ENCODE measurements around the gene ZNF891.

The ZNF891 gene

DNA sequence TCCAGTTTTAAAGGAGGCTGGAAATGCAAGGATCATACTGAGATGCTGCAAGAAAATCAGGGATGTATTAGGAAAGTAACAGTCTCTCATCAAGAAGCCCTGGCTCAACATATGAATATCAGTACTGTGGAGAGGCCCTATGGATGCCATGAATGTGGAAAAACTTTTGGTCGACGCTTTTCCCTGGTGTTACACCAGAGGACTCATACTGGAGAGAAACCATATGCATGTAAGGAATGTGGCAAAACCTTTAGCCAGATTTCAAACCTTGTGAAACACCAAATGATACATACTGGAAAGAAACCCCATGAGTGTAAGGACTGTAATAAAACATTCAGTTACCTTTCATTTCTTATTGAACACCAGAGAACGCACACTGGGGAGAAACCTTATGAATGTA is 24.5 kb downstream of the ZNF891 start:
- no peak overlapping the region for H3K4me3 ChIP-seq (ENCODE audit: low read length)
- no peak; the same call in 1 of the 2 replicates for TF ChIP-seq ZNF274 (IDR thresholded peaks at IDR 0.05; ENCODE audit: low read depth, low read length)

- TF ChIP-seq ZNF274 (IDR thresholded peaks at IDR 0.05; ENCODE audit: low read depth, low read length): no peak
- no peak overlapping the region for H3K4me3 ChIP-seq (ENCODE audit: low read length)
These were observed 46.7 kb downstream of the ZNF891 start for GRCh38 chr12:133083345-133083744.

- H3K4me3 ChIP-seq (ENCODE audit: low read length): peak overlapping the region; percentile 63
- no peak for TF ChIP-seq ZNF274 (IDR thresholded peaks at IDR 0.05; ENCODE audit: low read depth, low read length)
These were observed 48.8 kb downstream of the ZNF891 start for GRCh38 chr12:133081159-133081780.

DNA sequence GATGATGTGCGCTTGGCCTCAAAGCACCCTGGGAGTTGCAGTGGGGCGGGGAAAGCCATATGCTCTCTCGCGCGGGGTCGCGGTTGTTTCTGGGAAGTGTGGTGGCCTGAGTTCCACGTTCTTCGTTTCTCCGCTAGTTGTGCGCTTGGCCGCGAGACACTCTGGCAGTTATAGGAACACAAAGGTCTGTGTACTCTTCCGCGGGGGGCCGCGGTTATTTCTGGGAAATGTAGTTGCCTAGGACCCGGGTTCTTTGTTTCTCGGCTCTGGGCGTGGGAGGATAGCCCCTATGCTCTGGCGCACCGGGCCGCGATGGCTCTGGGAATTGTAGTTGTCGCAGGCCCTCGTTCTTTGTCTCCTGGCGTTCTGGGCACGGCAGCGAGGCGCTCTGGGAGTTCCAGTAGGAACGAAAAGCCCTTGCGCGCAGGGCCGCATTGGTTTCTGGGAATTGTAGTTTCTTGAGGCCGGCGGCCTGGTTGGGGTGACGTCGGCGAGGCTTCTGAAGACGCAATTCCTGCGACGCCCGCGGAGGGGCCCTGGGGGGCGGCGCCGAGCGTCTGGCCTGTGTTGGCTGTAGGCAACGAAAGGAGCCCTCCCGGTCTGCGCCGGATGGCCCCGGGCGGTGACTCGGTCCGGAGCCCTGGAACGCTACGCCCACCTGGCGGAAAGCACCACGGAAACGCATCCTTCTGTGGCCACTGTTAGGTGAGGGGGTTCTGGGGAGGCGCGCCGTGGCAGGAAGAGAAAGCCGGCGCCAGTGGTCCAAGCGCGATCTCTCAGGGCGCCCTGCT is 49.5 kb downstream of the ZNF891 start, which contains the start of gene ZNF140:
Gene ZNF140, plus strand, starts transcription at position 556 of the 791 bp plus-strand sequence. CDS start 398 bp downstream, outside the sequence.
- no peak for TF ChIP-seq ZNF274 (IDR thresholded peaks at IDR 0.05; ENCODE audit: low read depth, low read length)

GRCh38 chr12:133080026-133080367 is 50.1 kb downstream of the ZNF891 start:
- H3K4me3 ChIP-seq (ENCODE audit: low read length): peak overlapping the region; percentile 63
- TF ChIP-seq ZNF274 (IDR thresholded peaks at IDR 0.05; ENCODE audit: low read depth, low read length): no peak

More for the DNA sequence above, 49.5 kb downstream of the ZNF891 start, which contains the start of gene ZNF140:
- H3K4me3 ChIP-seq (ENCODE audit: low read length): peak within 1 kb of the TSS; percentile 63

DNA sequence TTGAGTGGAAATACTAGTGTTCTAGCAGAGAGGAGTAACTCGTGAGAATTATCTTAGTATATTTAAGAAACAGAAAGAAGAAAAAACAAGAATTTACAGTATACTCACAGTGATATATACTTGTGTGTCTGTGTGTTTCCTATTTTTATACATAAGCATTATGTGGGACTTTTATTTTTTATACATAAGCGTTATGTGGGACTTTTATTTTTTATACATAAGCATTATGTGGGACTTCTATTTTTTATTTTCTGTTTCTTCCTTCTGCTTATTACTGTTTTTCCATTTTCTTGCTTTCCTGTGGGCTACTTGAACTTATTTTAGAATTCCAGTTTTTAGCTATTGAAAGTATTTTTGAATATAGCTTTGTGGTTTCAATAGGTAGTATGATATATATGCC is 56.2 kb downstream of the ZNF891 start:
- TF ChIP-seq ZNF274 (IDR thresholded peaks at IDR 0.05; ENCODE audit: low read depth, low read length): no peak
- no peak overlapping the region for H3K4me3 ChIP-seq (ENCODE audit: low read length)

DNA sequence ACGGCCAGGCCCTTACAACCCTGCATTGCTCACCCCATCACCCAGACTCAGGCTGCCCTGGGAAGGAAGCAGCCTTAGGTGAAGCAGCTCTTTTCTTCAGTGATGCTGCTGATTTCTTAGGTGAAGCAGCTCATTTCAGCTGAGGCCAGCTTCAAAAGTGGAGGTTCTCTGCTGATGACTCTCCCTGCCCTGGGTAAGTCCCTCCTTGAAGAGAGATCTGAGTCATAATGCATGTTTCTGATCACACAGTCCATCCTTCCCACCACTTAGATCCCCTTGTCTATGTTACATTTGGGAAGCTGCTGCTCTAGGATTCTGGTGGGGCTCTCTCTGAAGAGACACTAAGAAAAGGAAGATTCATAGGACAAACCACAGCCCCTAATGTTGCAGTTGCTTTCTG is 66.5 kb downstream of the ZNF891 start:
- no peak overlapping the region for H3K4me3 ChIP-seq (ENCODE audit: low read length)
- no peak for TF ChIP-seq ZNF274 (IDR thresholded peaks at IDR 0.05; ENCODE audit: low read depth, low read length)

GRCh38 chr12:133061954-133062353 is 68.1 kb downstream of the ZNF891 start:
- H3K4me3 ChIP-seq (ENCODE audit: low read length): no peak overlapping the region

GRCh38 chr12:133058203-133059113 is 71.6 kb downstream of the ZNF891 start:
- H3K4me3 ChIP-seq (ENCODE audit: low read length): no peak overlapping the region

More at GRCh38 chr12:133061954-133062353, 68.1 kb downstream of the ZNF891 start:
- TF ChIP-seq ZNF274 (IDR thresholded peaks at IDR 0.05; ENCODE audit: low read depth, low read length): no peak

DNA sequence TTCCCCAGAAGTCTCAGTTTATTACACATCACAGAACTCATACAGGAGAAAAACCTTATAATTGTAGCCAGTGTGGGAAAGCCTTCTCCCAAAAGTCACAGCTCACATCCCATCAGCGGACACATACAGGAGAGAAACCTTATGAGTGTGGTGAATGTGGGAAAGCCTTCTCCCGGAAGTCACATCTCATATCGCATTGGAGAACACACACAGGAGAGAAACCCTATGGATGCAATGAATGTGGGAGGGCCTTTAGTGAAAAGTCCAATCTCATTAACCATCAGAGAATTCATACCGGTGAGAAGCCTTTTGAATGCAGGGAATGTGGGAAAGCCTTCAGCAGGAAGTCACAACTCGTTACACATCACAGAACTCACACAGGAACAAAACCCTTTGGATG is 72.6 kb downstream of the ZNF891 start:
- no peak for TF ChIP-seq ZNF274 (IDR thresholded peaks at IDR 0.05; ENCODE audit: low read depth, low read length)
- H3K4me3 ChIP-seq (ENCODE audit: low read length): no peak overlapping the region

More at GRCh38 chr12:133058203-133059113, 71.6 kb downstream of the ZNF891 start:
- TF ChIP-seq ZNF274 (IDR thresholded peaks at IDR 0.05; ENCODE audit: low read depth, low read length): peak; percentile 100

Measured in GM08714 (cell line).